Lower lobe of right lung (tissue), 2 donors: ENCODE data around the gene ESRRA. TPM values are rescaled to one million over a fixed set of nuclear protein-coding genes. Genes with fewer than 3 reads are reported as not detected.
A peak's percentile ranks its signal among the peaks of the same experiment; 100 is the strongest.

Source experiments
- ATAC-seq, 2 donors: fragments of 200-7000 bp; cut with Tn5 transposase; one replicate each; pipeline ENCODE4 v1.9.1; 2020 to 2022; ENCODE audit warnings: mild to moderate bottlenecking in 2 of 2, moderate library complexity in 2 of 2
- DNase-seq: peaks from one replicate; pipeline ENCODE4 v3.0.0-alpha.2; 2020
- H3K27ac ChIP-seq: fragments of 200-600 bp; one replicate; pipeline ENCODE4 v1.8.0; 2022
- H3K27me3 ChIP-seq: fragments of 200-600 bp; one replicate; pipeline ENCODE4 v1.8.0; 2022; ENCODE audit warnings: low read depth
- H3K36me3 ChIP-seq: fragments of 200-600 bp; one replicate; pipeline ENCODE4 v1.8.0; 2022; ENCODE audit warnings: mild to moderate bottlenecking
- H3K4me1 ChIP-seq: fragments of 200-600 bp; one replicate; pipeline ENCODE4 v1.8.0; 2022
- H3K4me3 ChIP-seq: fragments of 200-600 bp; one replicate; pipeline ENCODE4 v1.8.0; 2022; ENCODE audit warnings: mild to moderate bottlenecking
- H3K9me3 ChIP-seq: fragments of 200-600 bp; one replicate; pipeline ENCODE4 v1.8.0; 2022
- CTCF ChIP-seq: fragments of 200-600 bp; IDR thresholded peaks from one replicate; pipeline ENCODE4 v1.8.0; 2022; ENCODE audit warnings: antibody characterized with exemption, mild to moderate bottlenecking
- intact Hi-C: fragments of 100-400 bp; cut with DNase I; formaldehyde crosslinking; loops from one replicate; pipeline ENCODE4 v1.11.0; 2022
- total RNA-seq: library from RNA; stranded (reverse); fragmentation: NEBNext Ultra II Directional; extraction: Animal tissue kit (Norgen Biotek cat#: 25700); gene quantifications from one replicate; pipeline ENCODE4 v1.2.1, GENCODE V29; 2021
- donor health status: DM: no; HTN: yes; CAD: no; lungs with severe emphysema.

ESRRA gene
- total RNA-seq, 1 donor from 2014 or later: 47.9 TPM

DNA sequence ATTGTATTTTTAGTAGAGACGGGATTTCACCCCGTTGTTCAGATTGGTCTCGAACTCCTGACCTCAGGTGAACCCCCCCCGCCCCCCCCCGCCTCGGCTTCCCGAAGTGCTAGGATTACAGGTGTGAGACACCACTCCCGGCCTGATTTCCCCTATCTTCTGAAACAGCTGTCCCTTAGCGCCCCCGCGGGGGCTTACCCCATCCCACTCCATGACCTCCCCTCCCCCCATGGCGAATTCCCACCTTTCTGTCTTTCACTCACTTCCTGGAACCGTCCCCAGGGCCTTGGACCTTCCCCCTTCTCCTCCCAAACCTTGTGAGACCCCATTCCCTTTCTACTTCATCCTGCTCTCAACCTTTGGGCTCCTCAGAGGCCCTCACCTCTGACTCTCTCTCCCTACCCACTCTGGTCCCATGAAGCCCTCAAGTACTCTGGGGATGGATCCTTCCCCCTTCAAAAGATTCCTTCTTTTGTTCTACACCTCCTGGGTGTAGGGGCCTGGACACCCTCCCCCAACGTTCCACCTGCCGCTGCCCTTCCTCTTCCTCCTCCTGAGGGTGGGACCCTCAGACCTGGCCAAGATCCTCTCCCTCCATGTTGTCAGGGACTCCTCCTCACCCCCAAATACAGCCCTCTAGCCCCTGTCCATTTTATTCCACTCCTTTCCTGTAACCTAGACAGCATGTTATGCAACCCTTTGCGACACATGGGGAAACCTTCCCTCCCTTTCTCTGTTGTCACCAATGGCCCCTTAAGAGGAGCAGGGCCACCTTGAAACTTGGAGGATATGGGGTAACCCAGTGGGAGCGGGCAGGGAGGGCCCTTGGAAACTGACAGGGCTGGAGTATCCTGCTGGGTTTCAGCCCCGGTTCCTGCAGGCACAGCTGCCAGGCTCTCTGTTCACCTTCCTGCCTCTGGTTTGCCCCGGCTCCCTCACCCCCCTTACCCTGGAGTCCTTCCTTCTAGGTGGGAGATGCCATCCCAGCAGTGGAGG is 13.7 kb downstream of the ESRRA start:
- peak overlapping the region; percentile 100 for H3K27ac ChIP-seq
- intact Hi-C loops: no loop called here
- peaks cover 35% of the 10 kb centered on the region for H3K4me1 ChIP-seq
- peak overlapping the region; percentile 92 for H3K4me3 ChIP-seq
- ATAC-seq: no peak
- DNase-seq: peak; percentile 57
- H3K27me3 ChIP-seq: no peaks in the 10 kb centered on the region
- TF ChIP-seq CTCF: no peak
- H3K36me3 ChIP-seq: peaks cover 43% of the 10 kb centered on the region
- no peaks in the 10 kb centered on the region for H3K9me3 ChIP-seq

DNA sequence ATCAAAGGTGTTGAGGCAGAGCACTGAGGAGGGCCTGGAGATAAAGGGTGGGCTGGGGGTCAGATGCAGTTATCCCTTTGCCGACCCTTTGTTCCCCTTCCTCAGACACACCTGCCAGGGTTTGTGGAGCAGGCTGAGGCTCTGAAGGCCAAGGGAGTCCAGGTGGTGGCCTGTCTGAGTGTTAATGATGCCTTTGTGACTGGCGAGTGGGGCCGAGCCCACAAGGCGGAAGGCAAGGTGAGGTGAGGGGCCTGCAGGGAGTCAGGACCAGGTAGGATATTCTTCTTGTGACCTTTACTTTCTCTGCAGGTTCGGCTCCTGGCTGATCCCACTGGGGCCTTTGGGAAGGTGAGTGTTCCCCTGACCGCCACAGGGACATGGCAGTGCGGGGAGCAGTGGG is 15.2 kb downstream of the ESRRA start:
- DNase-seq: no peak
- H3K9me3 ChIP-seq: no peaks in the 10 kb centered on the region
- intact Hi-C loops: no loop called here
- H3K4me3 ChIP-seq: no peak overlapping the region
- TF ChIP-seq CTCF: no peak
- no peaks in the 10 kb centered on the region for H3K27me3 ChIP-seq
- ATAC-seq: no peak
- H3K36me3 ChIP-seq: peaks cover 28% of the 10 kb centered on the region
- peaks cover 35% of the 10 kb centered on the region for H3K4me1 ChIP-seq
- peak overlapping the region; percentile 53 for H3K27ac ChIP-seq

DNA sequence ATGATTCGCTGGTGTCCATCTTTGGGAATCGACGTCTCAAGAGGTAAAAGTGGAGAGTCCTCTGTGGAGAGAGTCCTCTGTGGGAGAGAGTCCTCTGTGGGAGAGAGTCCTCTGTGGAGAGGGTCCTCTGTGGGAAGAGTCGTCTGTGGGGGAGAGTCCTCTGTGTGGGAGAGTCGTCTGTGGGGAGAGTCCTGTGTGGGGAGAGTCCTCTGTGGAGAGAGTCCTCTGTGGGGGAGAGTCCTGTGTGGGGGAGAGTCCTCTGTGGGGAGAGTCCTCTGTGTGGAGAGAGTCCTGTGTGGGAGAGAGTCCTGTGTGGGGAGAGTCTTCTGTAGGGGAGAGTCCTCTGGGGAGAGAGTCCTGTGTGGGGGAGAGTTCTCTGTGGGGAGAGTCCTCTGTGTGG is 15.7 kb downstream of the ESRRA start:
- Histone ChIP-seq H3K9me3 (no peaks in the 10 kb centered on the region), H3K36me3 (peaks cover 23% of the 10 kb centered on the region), H3K27me3 (no peaks in the 10 kb centered on the region), H3K4me1 (peaks cover 34% of the 10 kb centered on the region), H3K27ac (peak overlapping the region; percentile 77), H3K4me3 (no peak overlapping the region)
- DNase-seq (no peak), ATAC-seq (no peak)
- TF ChIP-seq CTCF: no peak
- intact Hi-C loops: no loop called here

DNA sequence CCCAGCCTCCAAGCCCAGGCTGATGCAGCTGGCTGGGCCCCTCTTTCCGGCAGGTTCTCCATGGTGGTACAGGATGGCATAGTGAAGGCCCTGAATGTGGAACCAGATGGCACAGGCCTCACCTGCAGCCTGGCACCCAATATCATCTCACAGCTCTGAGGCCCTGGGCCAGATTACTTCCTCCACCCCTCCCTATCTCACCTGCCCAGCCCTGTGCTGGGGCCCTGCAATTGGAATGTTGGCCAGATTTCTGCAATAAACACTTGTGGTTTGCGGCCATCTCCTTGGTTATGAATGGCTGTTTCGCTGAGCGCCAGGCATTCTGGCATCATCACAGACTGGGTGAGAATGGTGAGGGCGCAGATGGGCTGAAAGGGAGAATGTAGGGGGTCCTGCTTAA is 16.2 kb downstream of the ESRRA start:
- Histone ChIP-seq H3K9me3 (no peaks in the 10 kb centered on the region), H3K27me3 (no peaks in the 10 kb centered on the region), H3K4me3 (no peak overlapping the region), H3K4me1 (peaks cover 29% of the 10 kb centered on the region), H3K36me3 (peaks cover 18% of the 10 kb centered on the region), H3K27ac (peak overlapping the region; percentile 77)
- no peak for TF ChIP-seq CTCF
- ATAC-seq (peak; percentile 27 to 49), DNase-seq (peak; percentile 77)
- intact Hi-C loops: no loop called here

GRCh38 chr11:64322925-64323260 is 17.6 kb downstream of the ESRRA start:
- intact Hi-C loops: no loop called here
- no peak for ATAC-seq
- DNase-seq: no peak
- no peak for TF ChIP-seq CTCF
- H3K4me3 ChIP-seq: no peak overlapping the region
- H3K4me1 ChIP-seq: peaks cover 24% of the 10 kb centered on the region
- no peaks in the 10 kb centered on the region for H3K27me3 ChIP-seq
- peaks cover 17% of the 10 kb centered on the region for H3K36me3 ChIP-seq
- H3K9me3 ChIP-seq: no peaks in the 10 kb centered on the region
- H3K27ac ChIP-seq: no peak overlapping the region
